GM12878 (cell line): ENCODE results near the gene PRM2. TPM values are rescaled to one million over a fixed set of nuclear protein-coding genes. Genes with fewer than 3 reads are reported as not detected.
A peak's percentile ranks its signal among the peaks of the same experiment; 100 is the strongest.

ENCODE experiments used
- BCLAF1 ChIP-seq: fragments of 450-650 bp; IDR thresholded peaks from 2 replicates; pipeline ENCODE4 v1.6.1; 2017; ENCODE audit warnings: antibody characterized with exemption, mild to moderate bottlenecking, moderate library complexity
- GABPA ChIP-seq: IDR thresholded peaks from 2 replicates; pipeline ENCODE4 v1.6.1; 2014; ENCODE audit warnings: antibody characterized with exemption, low read depth, mild to moderate bottlenecking, inconsistent platforms
- GATAD2B ChIP-seq: fragments of 450-650 bp; conservative IDR thresholded peaks from 2 replicates; pipeline ENCODE4 v1.6.1; 2017; ENCODE audit warnings: low read depth, mild to moderate bottlenecking, moderate library complexity
- KDM1A ChIP-seq: fragments of 200-600 bp; sonication (generic); IDR thresholded peaks from 2 replicates; pipeline ENCODE4 v1.6.1; 2016; ENCODE audit warnings: borderline replicate concordance
- MEF2A ChIP-seq: IDR thresholded peaks from 2 replicates; pipeline ENCODE4 v1.6.1; 2011; ENCODE audit warnings: low read depth, mild to moderate bottlenecking, low read length, moderate library complexity; ENCODE audit not compliant: insufficient read depth
- MTA3 ChIP-seq: IDR thresholded peaks from 2 replicates; pipeline ENCODE4 v1.6.1; 2012; ENCODE audit warnings: low read length, inconsistent platforms, borderline replicate concordance
- NBN ChIP-seq: fragments of 450-650 bp; IDR thresholded peaks from 2 replicates; pipeline ENCODE4 v1.6.1; 2016
- NKRF ChIP-seq: fragments of 450-650 bp; conservative IDR thresholded peaks from 2 replicates; pipeline ENCODE4 v1.6.1; 2017; ENCODE audit warnings: mild to moderate bottlenecking, moderate library complexity
- NRF1 ChIP-seq: conservative IDR thresholded peaks from 2 replicates; pipeline ENCODE4 v1.6.1; 2011; ENCODE audit warnings: mild to moderate bottlenecking, low read depth, low read length, improper control_type of control experiment
- PBX3 ChIP-seq: IDR thresholded peaks from 2 replicates; pipeline ENCODE4 v1.6.1; 2011; ENCODE audit warnings: mild to moderate bottlenecking, low read depth, low read length, moderate library complexity; ENCODE audit not compliant: insufficient replicate concordance
- PKNOX1 ChIP-seq: fragments of 450-650 bp; IDR thresholded peaks from 2 replicates; pipeline ENCODE4 v1.6.1; 2016; ENCODE audit warnings: mild to moderate bottlenecking
- POU2F2 ChIP-seq: IDR thresholded peaks from 3 replicates; pipeline ENCODE4 v1.6.1; 2011; ENCODE audit warnings: low read depth, mild to moderate bottlenecking, low read length, borderline replicate concordance
- SIX5 ChIP-seq: IDR thresholded peaks from 2 replicates; pipeline ENCODE4 v1.6.1; 2011; ENCODE audit warnings: mild to moderate bottlenecking, low read depth, low read length, moderate library complexity; ENCODE audit not compliant: severe bottlenecking
- SKIL ChIP-seq: fragments of 450-650 bp; IDR thresholded peaks from 2 replicates; pipeline ENCODE4 v1.6.1; 2017; ENCODE audit warnings: mild to moderate bottlenecking, low read depth, inconsistent platforms; ENCODE audit not compliant: poor library complexity, severe bottlenecking
- SMAD5 ChIP-seq: IDR thresholded peaks from 2 replicates; pipeline ENCODE4 v1.6.1; 2016; ENCODE audit warnings: antibody characterized with exemption, low read depth
- SREBF2 ChIP-seq: IDR thresholded peaks from 2 replicates; pipeline ENCODE4 v1.6.1; 2012; ENCODE audit warnings: mild to moderate bottlenecking, low read length
- ZBTB4 ChIP-seq: fragments of 450-650 bp; formaldehyde crosslinking; IDR thresholded peaks from 2 replicates; pipeline ENCODE4 v1.4.0; 2022; ENCODE audit warnings: mild to moderate bottlenecking, moderate library complexity
- polyA plus RNA-seq, 11 experiments: library from polyadenylated mRNA; depleted of rRNA in 4 of 11; unstranded in 6 of 11; stranded (reverse) in 5 of 11; fragments of >200 nt; fragmentation: Nextera tagmentation in 4 of 11; fragmentation: Illumina TruSeq in 1 of 11; extraction: Ambion mirVana in 4 of 11; extraction: Trizol in 1 of 11; gene quantifications; 1 replicate in 1 of 11; 2 replicates in 10 of 11; pipeline versions ENCODE4 v1.2.1 to v1.2.3, GENCODE V29; 2011 to 2016; ENCODE audit warnings: inconsistent platforms in 2 of 11, missing spikeins in 2 of 11, low read depth in 1 of 11
- total RNA-seq, 4 experiments: library from RNA; depleted of rRNA in 3 of 4; stranded (reverse); fragments of >200 nt in 3 of 4; fragmentation: Illumina TruSeq in 1 of 4; extraction: Trizol in 1 of 4; gene quantifications; 2 replicates each; pipeline versions ENCODE4 v1.2.1 to v1.2.3, GENCODE V29; 2013 to 2021

The PRM2 gene
- total and polyA plus RNA-seq, 10 of the 15 experiments (the other 5 are each of a cell fraction or from before 2014, with no cell fraction given), result not detected

GRCh38 chr16:11310997-11311561 lies 34.8 kb upstream of the PRM2 start (continued):
- peak; percentile 55; the same call in 1 of the 2 replicates for TF ChIP-seq PKNOX1
- no peak for TF ChIP-seq KDM1A
- TF ChIP-seq GABPA, result no peak
- no peak for TF ChIP-seq MTA3
- TF ChIP-seq POU2F2, result peak; percentile 76; the same call in 2 of the 3 replicates
- peak; percentile 84 for TF ChIP-seq SKIL
- peak; percentile 64; the same call in 1 of the 2 replicates for TF ChIP-seq NKRF
- peak; percentile 64 for TF ChIP-seq GATAD2B
- no peak for TF ChIP-seq BCLAF1
- no peak for TF ChIP-seq NRF1
- TF ChIP-seq SIX5, result no peak
- no peak for TF ChIP-seq SREBF2
- TF ChIP-seq SMAD5, result no peak
- peak; percentile 72 for TF ChIP-seq NBN
- TF ChIP-seq ZBTB4, result no peak
- peak; percentile 29 for TF ChIP-seq PBX3
- peak; percentile 94 for TF ChIP-seq MEF2A
